T47D (cell line): Measurements from ENCODE around the gene CAMK4.
"Not testable (repeated sequence)": the region's sequence is repeated elsewhere in the genome, so short reads cannot be mapped to it uniquely, and the experiment has no call there.

Source experiments
- DNase-seq, 2 experiments: peaks; one replicate each; pipeline versions ENCODE4 v3.0.0 to v3.0.0-alpha.2; 2011 to 2012; ENCODE audit warnings: low read depth in 1 of 2, low spot score in 1 of 2
- JUND ChIP-seq: IDR thresholded peaks from 2 replicates; pipeline ENCODE4 v1.6.1; 2012; ENCODE audit warnings: low read depth
- in situ Hi-C: cut with HindIII; loops from 2 replicates; pipeline ENCODE4 v1.10.0; 2016; ENCODE audit warnings: low sequenced_read_pairs, low pct_unique_long_range_greater_than_20kb

Gene CAMK4

GRCh38 chr5:111252799-111253545 lies 28.8 kb downstream of the CAMK4 start:
- no peak for TF ChIP-seq JUND
- in situ Hi-C loops, result no loop called here
- no peak for DNase-seq

- in situ Hi-C loops, result no loop called here
- no peak for DNase-seq
- TF ChIP-seq JUND, result no peak
These were observed 30.4 kb downstream of the CAMK4 start for GRCh38 chr5:111254613-111255012.

- in situ Hi-C loops, result no loop called here
- no peak for DNase-seq
- TF ChIP-seq JUND, result no peak
These were observed 31.0 kb downstream of the CAMK4 start for GRCh38 chr5:111255169-111255568.

GRCh38 chr5:111256128-111256527 lies 31.9 kb downstream of the CAMK4 start:
- no peak for DNase-seq
- in situ Hi-C loops, result no loop called here

GRCh38 chr5:111257610-111258009 lies 33.4 kb downstream of the CAMK4 start:
- in situ Hi-C loops, DNase-seq: not testable (repeated sequence)

More at GRCh38 chr5:111256128-111256527, 31.9 kb downstream of the CAMK4 start:
- no peak for TF ChIP-seq JUND

- TF ChIP-seq JUND, result no peak
- in situ Hi-C loops, result no loop called here
- DNase-seq, result no peak
These were observed 35.5 kb downstream of the CAMK4 start for GRCh38 chr5:111259636-111260035.

- no peak for TF ChIP-seq JUND
- DNase-seq, result no peak
- in situ Hi-C loops, result no loop called here
These were observed 37.4 kb downstream of the CAMK4 start for GRCh38 chr5:111261610-111262009.

- no peak for TF ChIP-seq JUND
- no peak for DNase-seq
- in situ Hi-C loops, result no loop called here
These were observed 38.0 kb downstream of the CAMK4 start for GRCh38 chr5:111262153-111262552.

- in situ Hi-C loops, result no loop called here
- DNase-seq, result no peak
- TF ChIP-seq JUND, result no peak
These were observed 38.6 kb downstream of the CAMK4 start for GRCh38 chr5:111262815-111263214.

- DNase-seq, result peak in 1 of 2 experiments; percentile 28
- in situ Hi-C loops, result no loop called here
- TF ChIP-seq JUND, result no peak
These were observed 42.3 kb downstream of the CAMK4 start for GRCh38 chr5:111266491-111266890.

- no peak for DNase-seq
- no peak for TF ChIP-seq JUND
- in situ Hi-C loops, result no loop called here
These were observed 44.1 kb downstream of the CAMK4 start for GRCh38 chr5:111268300-111268699.

- DNase-seq, result no peak
- no peak for TF ChIP-seq JUND
- in situ Hi-C loops, result no loop called here
These were observed 47.7 kb downstream of the CAMK4 start for GRCh38 chr5:111271885-111272284.

- no peak for TF ChIP-seq JUND
- DNase-seq, result no peak
- in situ Hi-C loops, result no loop called here
These were observed 52.9 kb downstream of the CAMK4 start for GRCh38 chr5:111277061-111277460.

GRCh38 chr5:111278858-111279504 lies 54.8 kb downstream of the CAMK4 start:
- in situ Hi-C loops, result no loop called here
- peak; percentile 43 to 67 for DNase-seq
- no peak for TF ChIP-seq JUND
